Activated naive CD8-positive, alpha-beta T cell (primary cell): Measurements from ENCODE around the gene TUBA1A.
A peak's percentile ranks its signal among the peaks of the same experiment; 100 is the strongest.
"Not testable (repeated sequence)": the region's sequence is repeated elsewhere in the genome, so short reads cannot be mapped to it uniquely, and the experiment has no call there.

Experiments used
- H3K27ac Mint-ChIP-seq: one replicate; pipeline ENCODE4 v1.8.0; 2021; ENCODE audit warnings: mixed read lengths
- H3K27me3 Mint-ChIP-seq: one replicate; pipeline ENCODE4 v1.8.0; 2021; ENCODE audit warnings: mixed read lengths
- H3K36me3 Mint-ChIP-seq: one replicate; pipeline ENCODE4 v1.8.0; 2021; ENCODE audit warnings: mixed read lengths
- H3K4me1 Mint-ChIP-seq: one replicate; pipeline ENCODE4 v1.8.0; 2021; ENCODE audit warnings: low read depth, mixed read lengths
- H3K4me3 Mint-ChIP-seq: one replicate; pipeline ENCODE4 v1.8.0; 2021; ENCODE audit warnings: mild to moderate bottlenecking, mixed read lengths
- H3K9me3 Mint-ChIP-seq: one replicate; pipeline ENCODE4 v1.8.0; 2021; ENCODE audit warnings: low read depth, mixed read lengths

The TUBA1A gene

GRCh38 chr12:49219417-49220026, 30.6 kb upstream of the TUBA1A start:
- no peaks in the 10 kb centered on the region for H3K36me3 Mint-ChIP-seq
- H3K9me3 Mint-ChIP-seq, result no peaks in the 10 kb centered on the region
- H3K27me3 Mint-ChIP-seq, result peaks cover 1% of the 10 kb centered on the region
- H3K4me3 Mint-ChIP-seq, result no peak overlapping the region
- H3K27ac Mint-ChIP-seq, result no peak overlapping the region
- H3K4me1 Mint-ChIP-seq, result no peaks in the 10 kb centered on the region

DNA sequence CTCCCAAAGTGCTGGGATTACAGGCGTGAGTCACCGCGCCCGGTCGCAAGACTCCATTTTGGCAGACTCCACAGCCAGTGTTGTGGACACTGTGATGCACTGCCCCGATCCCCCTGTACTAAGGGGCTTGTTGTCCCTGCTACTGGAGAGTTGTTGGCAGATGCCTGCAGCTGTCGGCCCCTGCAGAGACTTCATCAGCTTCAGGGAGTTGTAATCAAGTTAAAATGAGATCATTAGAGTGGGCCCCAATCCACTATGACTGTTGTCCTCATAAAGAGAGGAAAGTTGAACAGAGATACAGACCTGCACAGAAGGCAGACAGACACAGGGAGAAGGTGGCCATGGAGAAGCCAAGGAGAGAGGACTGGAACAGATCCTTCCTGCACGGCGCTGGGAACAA, 23.7 kb upstream of the TUBA1A start:
- Mint-ChIP-seq H3K9me3 (no peaks in the 10 kb centered on the region), H3K4me3 (no peak overlapping the region)

GRCh38 chr12:49210703-49211102, 21.8 kb upstream of the TUBA1A start:
- H3K9me3 Mint-ChIP-seq, H3K27me3 Mint-ChIP-seq, H3K36me3 Mint-ChIP-seq, H3K4me1 Mint-ChIP-seq, H3K27ac Mint-ChIP-seq, H3K4me3 Mint-ChIP-seq: not testable (repeated sequence)

More for the DNA sequence above, 23.7 kb upstream of the TUBA1A start:
- Mint-ChIP-seq H3K27me3 (peaks cover 1% of the 10 kb centered on the region), H3K4me1 (no peaks in the 10 kb centered on the region), H3K36me3 (no peaks in the 10 kb centered on the region), H3K27ac (no peak overlapping the region)

DNA sequence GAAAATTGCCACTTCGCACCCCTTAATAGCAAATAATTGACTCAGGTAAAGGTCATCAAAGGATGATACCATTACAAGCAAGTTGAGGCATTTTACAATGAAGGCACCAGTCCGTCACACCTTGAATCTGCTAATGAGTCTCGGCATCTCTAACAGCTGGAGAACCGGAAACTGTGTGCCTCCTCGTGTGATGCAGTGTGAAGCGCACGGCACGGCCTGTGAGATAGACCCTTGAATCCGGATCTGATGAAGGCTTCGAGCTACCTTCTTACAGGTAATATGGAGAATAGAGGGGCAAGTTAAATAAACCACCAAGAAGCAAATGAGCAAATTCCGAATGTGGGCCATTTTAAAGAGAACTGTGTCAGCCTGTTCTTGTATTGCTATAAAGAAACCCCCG, 19.8 kb upstream of the TUBA1A start:
- no peaks in the 10 kb centered on the region for H3K9me3 Mint-ChIP-seq
- H3K27ac Mint-ChIP-seq, result no peak overlapping the region
- no peaks in the 10 kb centered on the region for H3K4me1 Mint-ChIP-seq
- no peak overlapping the region for H3K4me3 Mint-ChIP-seq
- no peaks in the 10 kb centered on the region for H3K27me3 Mint-ChIP-seq
- no peaks in the 10 kb centered on the region for H3K36me3 Mint-ChIP-seq

GRCh38 chr12:49208146-49208545, 19.3 kb upstream of the TUBA1A start:
- H3K36me3 Mint-ChIP-seq, result no peaks in the 10 kb centered on the region
- no peaks in the 10 kb centered on the region for H3K4me1 Mint-ChIP-seq
- H3K27ac Mint-ChIP-seq, result no peak overlapping the region
- no peak overlapping the region for H3K4me3 Mint-ChIP-seq
- no peaks in the 10 kb centered on the region for H3K9me3 Mint-ChIP-seq
- H3K27me3 Mint-ChIP-seq, result no peaks in the 10 kb centered on the region

- no peaks in the 10 kb centered on the region for H3K36me3 Mint-ChIP-seq
- no peak overlapping the region for H3K27ac Mint-ChIP-seq
- H3K9me3 Mint-ChIP-seq, result no peaks in the 10 kb centered on the region
- no peaks in the 10 kb centered on the region for H3K27me3 Mint-ChIP-seq
- no peak overlapping the region for H3K4me3 Mint-ChIP-seq
- H3K4me1 Mint-ChIP-seq, result peaks cover 7% of the 10 kb centered on the region
These were observed 17.5 kb upstream of the TUBA1A start for GRCh38 chr12:49206389-49206788.

DNA sequence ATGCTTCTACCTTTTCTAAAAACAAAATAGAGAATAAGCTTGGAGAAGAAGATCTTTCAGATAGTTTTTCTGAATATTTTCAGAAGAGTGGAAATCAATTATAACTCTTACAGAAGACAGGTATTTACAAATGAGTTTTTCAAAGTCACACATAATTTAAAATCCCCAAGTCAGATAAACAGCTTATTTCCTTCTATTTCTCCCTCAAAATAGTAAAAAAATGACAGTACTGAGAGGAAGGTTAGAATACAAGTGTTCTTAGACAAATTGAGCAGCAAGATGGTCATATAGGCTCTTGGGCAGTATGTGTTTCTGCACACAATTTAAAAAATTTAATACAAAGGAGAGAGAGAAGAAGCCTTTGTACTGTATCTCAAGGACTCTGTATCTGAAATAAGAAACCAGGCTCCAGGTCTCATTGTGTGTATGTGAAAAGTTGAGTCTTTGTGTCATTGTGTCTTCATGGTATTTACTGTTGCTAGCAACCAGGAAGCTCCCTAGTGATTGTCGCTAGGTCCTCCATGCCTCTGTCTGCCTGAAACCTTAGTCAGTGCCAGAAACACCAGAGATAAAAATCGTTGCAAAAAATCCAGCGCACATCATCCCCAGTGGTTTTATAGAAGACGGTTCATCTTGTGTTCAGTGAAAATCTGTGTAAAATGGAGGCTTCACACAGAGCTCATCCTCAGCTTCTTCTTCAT, 12.9 kb upstream of the TUBA1A start:
- Mint-ChIP-seq H3K4me3 (peak overlapping the region; percentile 33), H3K36me3 (no peaks in the 10 kb centered on the region), H3K4me1 (peaks cover 15% of the 10 kb centered on the region), H3K27me3 (no peaks in the 10 kb centered on the region), H3K9me3 (no peaks in the 10 kb centered on the region), H3K27ac (peak overlapping the region; percentile 12)

DNA sequence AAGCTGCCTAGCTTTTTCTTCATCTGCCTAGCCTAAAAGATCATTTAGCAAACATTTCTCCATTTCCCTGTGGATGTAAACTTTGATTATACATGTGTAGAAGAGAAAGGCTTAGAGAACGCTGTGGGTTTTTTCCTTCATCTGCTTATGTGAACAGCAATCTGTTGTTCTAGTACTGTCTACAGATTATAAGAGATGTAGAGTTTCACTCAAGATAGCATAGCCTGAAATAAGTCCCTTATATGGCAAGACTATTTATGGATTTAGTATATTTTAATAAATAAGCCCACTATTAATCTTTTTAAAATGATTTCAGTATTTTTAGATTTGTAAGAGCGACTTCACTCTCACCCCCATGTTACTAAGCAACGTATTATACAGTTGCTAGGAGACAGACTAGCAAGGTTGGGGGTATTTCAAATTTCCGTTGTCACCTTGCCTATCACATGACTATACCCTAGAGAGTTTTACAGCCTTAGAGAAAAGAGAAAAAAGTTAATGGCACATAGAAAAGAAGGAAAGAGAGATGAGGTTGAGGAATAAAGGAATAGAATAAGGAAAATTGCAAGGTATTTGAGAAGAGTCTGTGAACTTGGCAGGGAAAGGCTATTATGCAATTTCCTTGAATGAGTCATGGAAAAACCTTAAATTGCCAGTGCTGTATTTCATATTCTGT, 12.2 kb upstream of the TUBA1A start:
- Mint-ChIP-seq H3K4me1 (peaks cover 15% of the 10 kb centered on the region), H3K27ac (peak overlapping the region; percentile 12), H3K27me3 (no peaks in the 10 kb centered on the region), H3K9me3 (no peaks in the 10 kb centered on the region), H3K36me3 (no peaks in the 10 kb centered on the region), H3K4me3 (peak overlapping the region; percentile 33)

- H3K27me3 Mint-ChIP-seq, result no peaks in the 10 kb centered on the region
- H3K4me1 Mint-ChIP-seq, result peaks cover 15% of the 10 kb centered on the region
- no peak overlapping the region for H3K4me3 Mint-ChIP-seq
- no peaks in the 10 kb centered on the region for H3K36me3 Mint-ChIP-seq
- H3K27ac Mint-ChIP-seq, result no peak overlapping the region
- H3K9me3 Mint-ChIP-seq, result no peaks in the 10 kb centered on the region
These were observed 9.7 kb upstream of the TUBA1A start for GRCh38 chr12:49198431-49199155.

GRCh38 chr12:49197256-49197655, 8.4 kb upstream of the TUBA1A start:
- H3K9me3 Mint-ChIP-seq, result no peaks in the 10 kb centered on the region
- peaks cover 15% of the 10 kb centered on the region for H3K4me1 Mint-ChIP-seq
- no peaks in the 10 kb centered on the region for H3K36me3 Mint-ChIP-seq
- no peak overlapping the region for H3K4me3 Mint-ChIP-seq
- no peaks in the 10 kb centered on the region for H3K27me3 Mint-ChIP-seq
- no peak overlapping the region for H3K27ac Mint-ChIP-seq

DNA sequence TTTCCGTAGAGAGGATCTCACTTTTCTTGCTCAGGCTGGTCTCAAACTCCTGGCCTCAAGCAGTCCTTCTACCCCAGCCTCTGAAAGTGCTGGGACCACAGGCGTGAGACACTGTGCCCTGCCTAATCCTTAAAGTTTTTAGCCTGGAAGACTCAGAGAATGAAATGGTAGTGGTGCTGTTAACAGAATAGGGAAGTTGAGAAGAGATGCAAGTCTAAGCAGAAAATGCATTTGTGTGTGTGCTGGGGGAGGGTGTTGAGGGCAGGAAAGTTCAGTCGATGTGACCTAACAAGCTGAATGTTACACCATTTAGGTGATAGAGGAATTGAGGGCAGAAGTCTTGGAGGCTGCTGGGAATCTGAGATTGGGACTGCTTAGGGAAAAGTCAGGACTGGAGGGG, 6.9 kb upstream of the TUBA1A start:
- H3K4me3 Mint-ChIP-seq, result no peak overlapping the region
- no peaks in the 10 kb centered on the region for H3K27me3 Mint-ChIP-seq
- H3K36me3 Mint-ChIP-seq, result no peaks in the 10 kb centered on the region
- H3K4me1 Mint-ChIP-seq, result peaks cover under 1% of the 10 kb centered on the region
- no peaks in the 10 kb centered on the region for H3K9me3 Mint-ChIP-seq
- H3K27ac Mint-ChIP-seq, result no peak overlapping the region

GRCh38 chr12:49193746-49194145, 4.9 kb upstream of the TUBA1A start:
- not testable (repeated sequence) for H3K4me1 Mint-ChIP-seq, H3K4me3 Mint-ChIP-seq, H3K27ac Mint-ChIP-seq, H3K27me3 Mint-ChIP-seq, H3K9me3 Mint-ChIP-seq, H3K36me3 Mint-ChIP-seq

DNA sequence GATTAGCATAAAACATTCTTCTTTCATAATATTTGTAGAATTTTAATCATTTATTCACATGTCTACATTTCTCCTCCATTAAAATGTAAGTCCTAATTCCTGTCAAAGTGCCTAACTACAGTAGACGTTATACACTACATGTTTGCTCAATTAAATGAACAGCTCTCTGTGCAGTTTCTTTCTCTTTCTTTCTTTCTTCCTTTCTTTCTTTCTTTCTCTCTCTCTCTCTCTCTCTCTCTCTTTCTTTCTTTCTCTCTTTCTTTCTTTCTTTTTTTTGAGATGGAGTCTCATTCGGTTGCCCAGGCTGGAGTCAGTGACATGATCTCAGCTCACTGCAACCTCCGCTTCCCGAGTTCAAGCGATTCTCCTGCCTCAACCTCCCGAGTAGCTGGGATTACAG, 2.6 kb upstream of the TUBA1A start:
- not testable (repeated sequence) for H3K4me3 Mint-ChIP-seq, H3K27me3 Mint-ChIP-seq, H3K36me3 Mint-ChIP-seq, H3K9me3 Mint-ChIP-seq, H3K27ac Mint-ChIP-seq
- peaks cover 20% of the 10 kb centered on the region for H3K4me1 Mint-ChIP-seq

GRCh38 chr12:49190974-49191373, 2.1 kb upstream of the TUBA1A start:
- no peak overlapping the region for H3K4me3 Mint-ChIP-seq
- H3K27ac Mint-ChIP-seq, result no peak overlapping the region
- H3K4me1 Mint-ChIP-seq, result peaks cover 22% of the 10 kb centered on the region
- H3K27me3 Mint-ChIP-seq, result no peaks in the 10 kb centered on the region
- no peaks in the 10 kb centered on the region for H3K9me3 Mint-ChIP-seq
- no peaks in the 10 kb centered on the region for H3K36me3 Mint-ChIP-seq
